ENCODE results near the gene PPP2R5C.

The PPP2R5C gene

DNA sequence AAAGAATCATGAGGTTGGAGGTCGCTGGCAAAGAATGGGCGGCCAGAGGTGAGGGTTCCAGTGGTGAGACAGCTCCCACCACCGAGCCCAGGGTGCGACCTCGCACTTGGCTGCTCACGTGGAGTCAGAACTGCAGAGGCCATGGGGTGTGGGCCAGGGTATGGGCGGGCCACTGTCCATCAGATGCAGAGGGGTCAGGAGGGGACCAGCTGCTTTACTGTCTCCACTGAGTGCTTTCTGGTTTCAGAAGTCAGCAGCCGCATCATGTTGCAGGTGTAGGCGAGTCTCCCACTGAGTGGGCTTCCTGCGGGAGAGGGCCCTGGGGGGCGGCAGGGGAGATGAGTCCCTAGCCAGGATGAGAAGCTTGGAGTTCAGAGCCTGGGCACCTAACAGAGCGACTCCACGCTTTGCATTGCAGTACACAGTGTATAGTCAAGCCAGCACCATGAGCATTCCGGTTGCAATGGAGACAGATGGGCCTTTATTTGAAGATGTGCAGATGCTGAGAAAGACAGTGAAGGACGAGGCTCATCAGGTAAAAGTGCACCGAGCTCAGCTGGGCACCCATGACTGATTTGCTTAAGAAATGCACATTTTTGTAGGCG, 156.0 kb downstream of the PPP2R5C start:
- DNase-seq (ENCODE audit: low spot score): no peak

GRCh38 chr14:101918065-101918989, 156.8 kb downstream of the PPP2R5C start:
- no peak for DNase-seq (ENCODE audit: low spot score)

GRCh38 chr14:101920271-101920670, 158.8 kb downstream of the PPP2R5C start:
- no peak for DNase-seq (ENCODE audit: low spot score)

DNA sequence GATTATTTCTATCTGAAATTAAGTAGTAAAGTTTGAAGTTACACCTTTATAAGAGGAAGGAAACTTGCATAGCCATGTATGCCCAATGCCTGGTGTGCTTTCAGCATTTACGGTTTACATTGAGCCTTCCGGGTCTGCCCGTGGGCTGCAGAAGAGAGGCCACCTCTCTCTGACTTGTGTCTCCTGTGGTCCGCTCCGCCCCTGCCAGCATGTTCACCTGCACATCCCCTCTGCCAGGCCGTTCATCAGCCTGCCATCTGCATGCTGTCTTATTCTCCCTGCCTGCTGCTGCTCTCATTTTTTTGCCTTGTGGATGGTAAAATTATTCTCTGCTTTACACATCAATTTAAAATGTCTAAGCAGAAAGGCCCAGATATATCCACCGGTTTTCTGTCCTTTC, 161.4 kb downstream of the PPP2R5C start:
- no peak for DNase-seq (ENCODE audit: low spot score)

DNA sequence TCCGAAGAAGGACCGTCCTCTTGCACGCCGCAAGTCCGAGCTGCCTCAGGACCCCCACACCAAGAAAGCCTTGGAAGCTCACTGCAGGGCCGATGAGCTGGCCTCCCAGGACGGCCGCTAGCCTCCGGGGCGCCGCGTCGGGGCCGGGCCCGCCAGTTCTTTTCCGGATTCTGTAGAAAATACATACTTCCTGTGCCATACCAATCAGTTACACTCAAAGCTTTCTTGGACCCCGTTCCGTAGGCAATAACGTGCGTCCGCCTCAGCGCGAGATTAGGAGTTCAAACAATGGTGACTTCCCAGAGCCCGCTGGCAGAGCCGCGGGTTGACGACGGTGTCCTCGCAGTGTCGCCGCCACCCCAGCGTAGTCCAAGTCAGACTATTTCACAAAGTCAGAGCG, 163.6 kb downstream of the PPP2R5C start:
- no peak for DNase-seq (ENCODE audit: low spot score)

DNA sequence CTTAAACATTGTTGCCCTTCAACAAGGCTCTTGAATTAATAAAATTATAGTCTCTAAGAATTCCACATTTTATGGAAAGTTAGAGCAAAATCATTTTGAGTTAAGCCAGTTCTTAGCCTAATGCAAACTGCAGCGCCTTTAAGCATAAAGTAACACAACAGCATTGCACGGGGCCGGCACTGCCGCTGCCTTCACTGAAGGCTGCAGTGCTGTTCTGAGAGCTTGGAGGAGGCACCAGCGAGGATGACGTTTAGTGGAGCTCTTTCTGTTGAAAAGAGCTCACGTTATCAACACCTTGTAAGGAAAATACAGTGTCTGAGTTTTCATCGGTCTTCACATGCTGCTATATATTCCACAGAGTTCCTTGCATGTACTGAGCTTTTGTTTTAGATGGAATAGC, 164.6 kb downstream of the PPP2R5C start:
- no peak for DNase-seq (ENCODE audit: low spot score)

GRCh38 chr14:101926620-101927019, 165.1 kb downstream of the PPP2R5C start:
- DNase-seq (ENCODE audit: low spot score): no peak

DNA sequence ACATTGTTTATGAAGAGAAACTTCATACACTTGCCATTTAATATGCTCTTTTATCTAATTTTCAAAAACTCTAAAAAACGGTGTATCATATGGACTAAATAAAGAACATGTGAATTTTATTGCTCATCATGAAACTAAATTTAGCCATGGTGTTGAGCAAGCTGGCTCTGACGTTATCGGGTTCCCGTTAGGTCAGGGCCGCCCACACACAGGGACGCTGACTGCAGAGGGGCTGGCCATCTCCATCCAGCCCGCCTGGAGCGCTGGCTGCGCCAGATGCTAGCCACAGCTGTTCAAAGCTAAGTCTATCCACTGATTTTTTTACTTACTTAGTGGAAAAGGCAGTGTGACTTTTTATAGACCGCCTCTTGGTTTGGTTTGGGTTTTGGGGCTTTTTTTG, 166.3 kb downstream of the PPP2R5C start:
- DNase-seq (ENCODE audit: low spot score): no peak

GRCh38 chr14:101928415-101928841, 166.9 kb downstream of the PPP2R5C start:
- no peak for DNase-seq (ENCODE audit: low spot score)

DNA sequence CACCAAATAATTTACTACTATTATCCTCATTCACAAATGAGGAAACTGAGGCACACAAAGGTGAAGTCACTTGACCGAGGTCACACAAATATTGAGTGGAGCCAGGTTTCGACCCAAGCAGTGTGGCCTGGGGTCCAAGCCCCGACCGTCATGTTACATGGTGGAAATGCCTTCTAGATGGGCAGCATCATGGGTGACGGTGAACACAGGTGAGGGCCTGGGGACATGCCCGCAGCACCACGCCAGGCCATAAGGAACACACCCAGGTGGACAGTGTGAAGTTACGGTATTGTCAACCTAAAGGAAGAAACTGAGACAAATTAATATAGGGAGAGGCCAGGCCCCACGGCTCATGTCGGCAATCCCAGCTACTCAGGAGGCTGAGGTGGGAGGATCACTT, 167.6 kb downstream of the PPP2R5C start:
- DNase-seq (ENCODE audit: low spot score): no peak

GRCh38 chr14:101929946-101930345, 168.4 kb downstream of the PPP2R5C start:
- no peak for DNase-seq (ENCODE audit: low spot score)

DNA sequence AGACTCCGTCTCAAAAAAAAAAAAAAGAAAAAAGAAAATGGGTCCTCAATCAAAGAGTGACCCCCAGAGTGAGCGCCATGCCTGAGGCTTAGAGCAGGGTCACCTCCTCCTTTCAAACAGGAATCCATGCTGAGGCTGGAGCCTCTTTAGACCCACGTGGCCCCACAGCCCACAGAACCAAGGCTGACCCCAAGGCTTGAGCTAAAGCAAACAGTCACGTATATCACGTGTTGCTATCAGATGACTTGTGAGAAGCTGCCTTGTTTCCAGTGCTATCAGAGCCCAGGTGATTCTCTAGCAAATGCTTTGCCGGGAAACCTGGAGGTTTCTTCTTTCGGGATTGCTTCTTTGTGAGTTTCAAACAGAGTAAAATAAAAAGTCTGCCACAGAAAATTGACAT, 171.2 kb downstream of the PPP2R5C start:
- DNase-seq (ENCODE audit: low spot score): no peak

- no peak for DNase-seq (ENCODE audit: low spot score)
Measured at GRCh38 chr14:101933209-101933608, 171.7 kb downstream of the PPP2R5C start.

DNA sequence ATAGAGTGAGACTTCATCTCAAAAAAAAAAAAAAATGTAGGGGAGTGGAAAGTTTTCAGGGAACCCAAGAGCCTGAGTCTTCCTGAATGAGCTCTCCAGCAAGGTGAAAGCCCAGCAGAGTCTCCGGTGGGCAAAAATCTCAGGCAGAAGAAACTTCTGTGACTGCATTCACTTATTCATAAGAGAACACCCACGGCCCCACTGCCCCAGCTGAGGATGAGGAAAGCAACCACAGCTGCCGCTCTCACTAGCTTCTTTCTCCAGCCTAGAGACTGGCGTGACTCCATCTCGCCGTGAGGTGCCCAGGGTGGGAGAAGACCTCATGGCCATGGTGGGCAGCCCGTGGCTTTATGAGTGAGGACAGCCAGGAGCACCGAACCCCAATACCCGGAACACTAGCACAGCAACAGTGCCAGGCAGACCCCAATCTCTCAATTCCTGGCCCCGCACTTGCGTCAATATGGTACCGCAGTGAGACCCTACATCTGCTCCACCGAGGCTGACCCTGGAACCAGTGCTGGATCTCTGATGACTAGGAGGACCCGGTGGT, 173.2 kb downstream of the PPP2R5C start:
- DNase-seq (ENCODE audit: low spot score): no peak

GRCh38 chr14:101937926-101938767, 176.6 kb downstream of the PPP2R5C start:
- DNase-seq (ENCODE audit: low spot score): no peak

GRCh38 chr14:101939646-101940170, 178.2 kb downstream of the PPP2R5C start:
- DNase-seq (ENCODE audit: low spot score): no peak

DNA sequence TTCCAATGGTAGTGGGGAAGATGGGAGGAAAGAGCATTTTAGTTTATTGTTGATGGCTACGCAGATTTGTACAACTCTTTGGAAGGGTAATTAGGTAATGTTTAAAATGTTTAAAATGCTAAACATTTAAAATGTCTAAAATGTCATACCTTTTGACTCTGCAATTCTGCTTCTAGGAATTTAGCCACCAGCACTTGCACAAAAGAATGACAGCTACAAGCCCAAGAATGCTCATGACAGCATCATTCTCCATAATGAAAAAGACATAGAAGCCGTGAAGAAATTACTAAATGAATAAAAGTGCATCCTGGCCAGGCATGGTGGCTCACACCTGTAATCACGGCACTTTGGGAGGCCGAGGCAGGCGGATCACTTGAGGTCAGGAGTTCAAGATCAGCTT, 182.9 kb downstream of the PPP2R5C start:
- no peak for DNase-seq (ENCODE audit: low spot score)

- DNase-seq (ENCODE audit: low spot score): no peak
Measured at GRCh38 chr14:101945171-101945570, 183.7 kb downstream of the PPP2R5C start.

GRCh38 chr14:101947577-101947903, 186.0 kb downstream of the PPP2R5C start:
- DNase-seq (ENCODE audit: low spot score): no peak

DNA sequence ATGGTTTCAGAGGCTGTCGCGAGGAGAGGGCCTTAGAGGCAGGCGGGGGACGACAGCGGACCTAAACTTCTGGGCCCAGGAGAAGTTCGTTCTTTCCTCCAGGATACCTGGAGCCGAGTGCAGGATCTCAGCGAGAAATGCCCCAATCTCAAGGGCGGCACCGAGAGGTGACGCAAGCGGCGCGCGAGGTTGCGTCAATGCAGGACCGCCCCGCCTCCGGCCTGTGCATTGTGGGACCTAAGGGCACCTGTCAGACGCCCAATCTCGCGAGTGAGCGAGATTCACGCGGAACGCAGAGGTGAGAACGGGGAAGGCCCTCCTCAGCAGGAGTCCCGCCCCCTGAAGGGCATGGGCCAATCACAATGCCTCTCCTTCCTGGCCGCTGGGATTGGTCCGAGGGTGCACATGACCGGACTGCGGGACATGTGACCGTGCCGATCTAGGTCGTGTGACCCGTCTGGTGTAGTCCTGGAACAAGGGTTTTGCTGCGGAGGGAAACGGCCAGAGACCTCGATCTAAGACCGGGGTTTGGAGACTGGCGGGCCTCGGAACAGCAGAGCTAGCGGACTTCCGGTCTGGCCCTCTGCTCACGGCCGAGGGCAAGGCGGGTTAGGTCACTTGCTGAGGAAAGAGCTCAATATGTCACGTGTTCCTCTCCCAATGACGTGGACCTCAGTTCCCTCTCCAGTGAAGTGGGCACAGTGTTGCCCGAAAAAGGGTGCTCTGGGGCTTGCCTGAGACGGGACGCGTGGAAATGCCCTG, 186.6 kb downstream of the PPP2R5C start:
- DNase-seq (ENCODE audit: low spot score): peak; percentile 99

DNA sequence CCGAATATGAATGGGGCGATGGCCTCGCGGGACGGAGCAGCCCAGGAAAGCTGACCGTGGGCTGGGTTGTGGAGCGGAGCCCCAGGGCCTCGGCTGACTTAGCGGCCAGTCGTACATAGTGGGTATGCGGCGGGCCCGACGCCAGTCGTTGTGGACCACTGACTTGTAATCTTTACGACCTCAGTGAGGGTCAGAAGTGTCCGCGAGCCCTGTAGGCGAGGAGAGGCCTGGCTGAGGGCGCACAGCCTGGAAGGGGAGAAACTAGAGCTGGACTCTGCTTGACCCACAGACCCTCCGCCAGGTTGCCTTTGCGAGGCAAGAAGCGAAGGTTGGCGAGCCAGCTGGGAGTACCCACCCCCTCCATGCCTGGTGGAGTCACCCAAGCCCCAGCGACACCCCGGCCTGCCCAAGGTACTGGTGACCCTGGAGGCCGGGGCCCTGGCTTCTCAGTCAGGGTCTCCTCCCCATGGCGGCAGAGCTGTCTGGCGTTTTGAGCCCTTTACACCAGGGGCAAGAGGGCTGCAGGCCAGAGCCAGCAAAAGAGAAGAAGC, 187.2 kb downstream of the PPP2R5C start:
- no peak for DNase-seq (ENCODE audit: low spot score)

Data from globus pallidus (tissue), 1 donor.